Measurements from ENCODE around the gene CCDC195.

CCDC195 gene

GRCh38 chr2:224709301-224709700 lies 6.9 kb downstream of the CCDC195 start:
- Histone ChIP-seq H3K9me2 (replicated peaks; ENCODE audit: insufficient read depth, low read length) (no peaks in the 10 kb centered on the region), H3K9ac (ENCODE audit: low read length) (no peak overlapping the region), H3K27ac (ENCODE audit: low read depth, low read length) (no peak overlapping the region), H3K36me3 (ENCODE audit: low read length) (no peaks in the 10 kb centered on the region), H3K79me2 (ENCODE audit: insufficient read depth, low read length) (no peaks in the 10 kb centered on the region), H3K9me3 (ENCODE audit: insufficient read depth, low read length) (no peaks in the 10 kb centered on the region), H2AFZ (ENCODE audit: low read depth, low read length, severe bottlenecking) (no peak overlapping the region), H4K20me1 (ENCODE audit: low read depth, low read length) (no peaks in the 10 kb centered on the region), H3K27me3 (ENCODE audit: low read length) (no peaks in the 10 kb centered on the region), H3F3A (ENCODE audit: insufficient read depth) (no peaks in the 10 kb centered on the region), H3K4me3 (ENCODE audit: insufficient read depth, low read length, poor library complexity, severe bottlenecking) (no peak overlapping the region), H3K4me2 (ENCODE audit: low read depth, low read length, poor library complexity, severe bottlenecking) (no peak overlapping the region)
- TF ChIP-seq, protein P1, sequence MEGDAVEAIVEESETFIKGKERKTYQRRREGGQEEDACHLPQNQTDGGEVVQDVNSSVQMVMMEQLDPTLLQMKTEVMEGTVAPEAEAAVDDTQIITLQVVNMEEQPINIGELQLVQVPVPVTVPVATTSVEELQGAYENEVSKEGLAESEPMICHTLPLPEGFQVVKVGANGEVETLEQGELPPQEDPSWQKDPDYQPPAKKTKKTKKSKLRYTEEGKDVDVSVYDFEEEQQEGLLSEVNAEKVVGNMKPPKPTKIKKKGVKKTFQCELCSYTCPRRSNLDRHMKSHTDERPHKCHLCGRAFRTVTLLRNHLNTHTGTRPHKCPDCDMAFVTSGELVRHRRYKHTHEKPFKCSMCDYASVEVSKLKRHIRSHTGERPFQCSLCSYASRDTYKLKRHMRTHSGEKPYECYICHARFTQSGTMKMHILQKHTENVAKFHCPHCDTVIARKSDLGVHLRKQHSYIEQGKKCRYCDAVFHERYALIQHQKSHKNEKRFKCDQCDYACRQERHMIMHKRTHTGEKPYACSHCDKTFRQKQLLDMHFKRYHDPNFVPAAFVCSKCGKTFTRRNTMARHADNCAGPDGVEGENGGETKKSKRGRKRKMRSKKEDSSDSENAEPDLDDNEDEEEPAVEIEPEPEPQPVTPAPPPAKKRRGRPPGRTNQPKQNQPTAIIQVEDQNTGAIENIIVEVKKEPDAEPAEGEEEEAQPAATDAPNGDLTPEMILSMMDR (IDR thresholded peaks at IDR 0.05; ENCODE audit: insufficient read depth, low read length, poor library complexity, severe bottlenecking) = no peak
- TF ChIP-seq EZH2phosphoT487 (conservative IDR thresholded peaks at IDR 0.05; ENCODE audit: low read length) = no peak

- TF ChIP-seq EZH2phosphoT487 (conservative IDR thresholded peaks at IDR 0.05; ENCODE audit: low read length) = no peak
- TF ChIP-seq, protein P1 (IDR thresholded peaks at IDR 0.05; ENCODE audit: insufficient read depth, low read length, poor library complexity, severe bottlenecking) = no peak
- H2AFZ ChIP-seq (ENCODE audit: low read depth, low read length, severe bottlenecking) = no peak overlapping the region
- H3F3A ChIP-seq (ENCODE audit: insufficient read depth) = no peaks in the 10 kb centered on the region
- H3K4me2 ChIP-seq (ENCODE audit: low read depth, low read length, poor library complexity, severe bottlenecking) = no peak overlapping the region
- H3K9ac ChIP-seq (ENCODE audit: low read length) = no peak overlapping the region
- no peaks in the 10 kb centered on the region for H3K27me3 ChIP-seq (ENCODE audit: low read length)
- H3K36me3 ChIP-seq (ENCODE audit: low read length) = no peaks in the 10 kb centered on the region
- H3K9me3 ChIP-seq (ENCODE audit: insufficient read depth, low read length) = no peaks in the 10 kb centered on the region
- no peaks in the 10 kb centered on the region for H4K20me1 ChIP-seq (ENCODE audit: low read depth, low read length)
- no peak overlapping the region for H3K4me3 ChIP-seq (ENCODE audit: insufficient read depth, low read length, poor library complexity, severe bottlenecking)
- H3K27ac ChIP-seq (ENCODE audit: low read depth, low read length) = no peak overlapping the region
- no peaks in the 10 kb centered on the region for H3K79me2 ChIP-seq (ENCODE audit: insufficient read depth, low read length)
- no peaks in the 10 kb centered on the region for H3K9me2 ChIP-seq (replicated peaks; ENCODE audit: insufficient read depth, low read length)
Measured at GRCh38 chr2:224694502-224694901, 21.7 kb downstream of the CCDC195 start.

GRCh38 chr2:224691563-224691962 lies 24.6 kb downstream of the CCDC195 start:
- no peak overlapping the region for H2AFZ ChIP-seq (ENCODE audit: low read depth, low read length, severe bottlenecking)
- TF ChIP-seq EZH2phosphoT487 (conservative IDR thresholded peaks at IDR 0.05; ENCODE audit: low read length) = no peak
- TF ChIP-seq, protein P1 (IDR thresholded peaks at IDR 0.05; ENCODE audit: insufficient read depth, low read length, poor library complexity, severe bottlenecking) = no peak
- H3F3A ChIP-seq (ENCODE audit: insufficient read depth) = no peaks in the 10 kb centered on the region
- no peak overlapping the region for H3K4me3 ChIP-seq (ENCODE audit: insufficient read depth, low read length, poor library complexity, severe bottlenecking)
- H4K20me1 ChIP-seq (ENCODE audit: low read depth, low read length) = no peaks in the 10 kb centered on the region
- H3K9ac ChIP-seq (ENCODE audit: low read length) = no peak overlapping the region
- H3K27ac ChIP-seq (ENCODE audit: low read depth, low read length) = no peak overlapping the region
- H3K9me2 ChIP-seq (replicated peaks; ENCODE audit: insufficient read depth, low read length) = no peaks in the 10 kb centered on the region
- no peak overlapping the region for H3K4me2 ChIP-seq (ENCODE audit: low read depth, low read length, poor library complexity, severe bottlenecking)
- no peaks in the 10 kb centered on the region for H3K36me3 ChIP-seq (ENCODE audit: low read length)
- H3K9me3 ChIP-seq (ENCODE audit: insufficient read depth, low read length) = no peaks in the 10 kb centered on the region
- H3K27me3 ChIP-seq (ENCODE audit: low read length) = no peaks in the 10 kb centered on the region
- no peaks in the 10 kb centered on the region for H3K79me2 ChIP-seq (ENCODE audit: insufficient read depth, low read length)
